GM08714 (cell line): Measurements from ENCODE around the gene CTNNA3.
"Not testable (repeated sequence)": the region's sequence is repeated elsewhere in the genome, so short reads cannot be mapped to it uniquely, and the experiment has no call there.

Experiments
- H3K4me3 ChIP-seq: fragments of 200-500 bp; sonication (Bioruptor generic); 2 replicates; pipeline ENCODE4 v1.5.1; 2014; ENCODE audit warnings: mild to moderate bottlenecking, low read length, inconsistent platforms
- ZNF274 ChIP-seq: IDR thresholded peaks from 2 replicates; pipeline ENCODE4 v1.6.1; 2012; ENCODE audit warnings: mild to moderate bottlenecking, low read depth, low read length

CTNNA3 gene

DNA sequence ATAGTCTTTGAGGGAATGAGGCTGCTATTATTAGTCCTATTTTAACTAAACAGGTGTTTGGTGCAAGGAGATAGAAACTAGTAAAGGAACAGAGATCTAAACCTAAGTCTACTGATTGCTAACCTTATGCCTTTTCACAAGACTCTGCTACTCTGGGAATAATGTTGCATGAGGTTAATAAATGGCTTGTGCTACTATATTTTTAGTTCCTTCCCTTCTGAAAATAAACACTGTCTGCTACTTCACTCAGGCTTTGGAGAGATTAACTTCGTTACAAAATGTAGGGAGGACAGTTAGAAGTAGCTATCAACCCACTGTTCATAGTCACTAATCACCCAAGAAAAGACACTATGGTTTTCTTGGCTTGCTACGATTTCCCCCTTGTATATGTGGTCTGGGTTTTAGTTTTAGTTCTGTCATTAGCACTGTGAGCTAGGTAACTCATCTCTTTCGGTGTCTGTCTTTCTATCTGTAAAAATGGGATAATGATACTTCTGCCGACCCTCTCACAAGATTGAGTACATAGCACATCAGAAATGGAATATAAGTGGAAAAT, 474.0 kb downstream of the CTNNA3 start:
- no peak for TF ChIP-seq ZNF274
- H3K4me3 ChIP-seq: no peak overlapping the region

DNA sequence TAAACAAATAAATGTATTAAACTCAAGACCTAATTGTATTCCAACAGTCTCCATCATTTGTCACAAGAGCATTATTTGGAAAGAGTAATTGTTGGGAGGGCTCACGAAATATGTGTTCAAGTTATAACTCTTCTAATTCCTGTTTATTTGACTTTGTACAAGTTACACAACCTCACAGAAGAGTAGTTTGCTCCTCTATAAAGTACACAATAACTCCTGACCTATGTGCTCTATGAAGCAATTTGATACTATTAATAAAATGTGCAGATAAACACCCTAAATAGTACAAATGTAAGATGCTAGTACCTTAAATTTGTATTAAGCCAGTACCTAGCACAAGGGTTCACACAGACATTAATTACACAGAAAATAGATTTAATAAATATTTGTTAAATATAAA, 484.3 kb downstream of the CTNNA3 start:
- H3K4me3 ChIP-seq: no peak overlapping the region
- no peak for TF ChIP-seq ZNF274

DNA sequence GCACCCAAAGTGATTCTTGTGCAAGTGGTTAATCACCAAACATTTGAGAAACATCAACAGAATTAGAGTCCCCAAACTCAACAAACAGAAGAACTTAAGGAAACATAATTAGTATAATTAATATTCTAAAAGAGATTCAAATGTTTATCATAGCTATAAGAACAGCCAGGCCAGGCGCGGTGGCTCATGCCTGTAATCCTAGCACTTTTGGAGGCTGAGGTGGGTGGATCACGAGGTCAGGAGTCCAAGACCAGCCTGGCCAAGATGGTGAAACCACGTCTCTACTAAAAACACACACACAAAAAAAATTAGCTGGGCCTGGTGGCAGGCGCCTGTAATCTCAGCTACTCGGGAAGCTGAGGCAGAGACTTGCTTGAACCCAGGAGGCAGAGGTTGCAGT, 488.1 kb downstream of the CTNNA3 start:
- H3K4me3 ChIP-seq: not testable (repeated sequence)

DNA sequence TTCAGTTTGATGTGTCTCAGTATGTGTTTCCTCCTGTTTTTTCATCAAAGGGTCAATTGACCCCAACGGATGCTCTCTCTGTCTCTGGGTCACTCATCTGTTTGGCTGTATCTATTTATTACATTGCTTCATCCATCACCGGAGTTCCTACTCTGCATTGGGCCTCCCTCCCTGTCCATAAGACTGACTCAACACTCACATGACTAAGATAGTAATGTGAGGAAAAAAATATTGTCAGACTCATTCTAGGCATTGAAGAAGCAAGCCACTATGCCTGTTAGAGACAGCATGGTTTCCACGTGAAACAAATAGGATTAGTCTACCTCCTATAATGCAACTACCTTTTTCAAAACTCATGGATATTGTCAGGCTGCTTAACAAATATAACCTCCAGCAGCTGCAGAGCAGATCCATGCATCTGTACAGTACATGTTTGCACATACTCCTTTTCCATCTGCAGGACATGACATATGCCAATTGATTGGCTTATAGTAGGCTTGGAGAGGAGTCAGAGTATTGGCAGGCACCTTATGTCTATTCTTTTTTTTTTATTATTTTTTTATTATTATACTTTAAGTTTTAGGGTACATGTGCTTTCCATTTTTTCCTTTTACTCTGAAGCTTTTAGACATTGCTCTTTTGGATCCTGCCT, 495.0 kb downstream of the CTNNA3 start:
- no peak for TF ChIP-seq ZNF274
- no peak overlapping the region for H3K4me3 ChIP-seq

DNA sequence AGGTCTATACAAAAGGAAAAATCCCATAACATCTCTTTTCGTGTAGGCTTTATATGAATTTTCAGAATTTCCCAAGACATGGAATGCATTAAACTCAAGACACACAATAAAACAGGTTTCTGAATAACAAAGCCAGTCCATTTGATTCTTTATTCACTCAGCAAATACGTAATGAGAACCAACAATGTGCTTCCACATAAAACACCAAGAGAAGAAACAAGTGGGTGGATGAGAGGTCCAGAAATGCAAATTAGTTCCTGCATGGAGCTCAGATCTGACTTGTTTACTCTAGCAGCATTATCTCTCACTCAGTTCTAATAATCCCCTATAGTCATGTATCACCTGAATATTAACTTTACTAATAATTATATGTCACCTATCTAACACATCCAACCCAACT, 520.6 kb downstream of the CTNNA3 start:
- no peak overlapping the region for H3K4me3 ChIP-seq
- no peak for TF ChIP-seq ZNF274

DNA sequence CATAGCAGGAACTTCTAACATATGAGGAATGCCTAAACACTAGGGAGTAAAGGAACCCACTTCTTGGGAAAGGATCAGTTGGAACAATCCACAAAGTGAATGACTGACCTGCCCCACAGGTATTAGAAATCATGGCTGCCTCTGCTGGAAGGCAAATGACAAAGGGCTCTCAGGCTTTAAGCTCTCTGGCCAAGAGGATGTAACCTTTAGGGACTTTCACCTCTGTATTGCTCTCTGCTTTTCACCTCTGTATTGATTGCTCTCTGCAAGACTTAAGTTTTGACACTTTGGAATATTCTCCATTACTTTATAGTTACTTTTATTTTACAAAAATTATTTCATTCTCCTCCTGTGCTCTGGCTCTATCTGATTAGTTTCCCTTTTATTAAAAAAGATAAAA, 522.2 kb downstream of the CTNNA3 start:
- no peak for TF ChIP-seq ZNF274
- no peak overlapping the region for H3K4me3 ChIP-seq

DNA sequence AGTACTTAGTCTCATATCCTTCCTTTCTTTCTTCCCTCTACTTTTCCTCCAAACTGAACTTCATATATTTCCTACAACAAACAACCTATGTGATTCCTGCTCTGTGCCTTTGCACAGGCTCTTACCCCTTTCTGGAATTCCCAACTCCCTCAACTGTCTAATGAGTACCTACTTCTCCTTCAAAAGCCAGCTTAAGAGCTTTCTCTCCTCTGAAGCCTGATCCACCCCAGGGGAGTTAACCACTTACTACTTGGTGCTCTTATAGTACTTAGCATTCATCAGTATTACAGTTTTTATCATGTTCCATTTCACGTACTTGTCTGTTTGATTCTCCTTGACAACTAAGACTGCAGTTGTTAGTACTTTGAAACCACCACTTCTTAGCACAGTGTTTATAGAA, 524.0 kb downstream of the CTNNA3 start:
- H3K4me3 ChIP-seq: no peak overlapping the region
- TF ChIP-seq ZNF274: no peak

DNA sequence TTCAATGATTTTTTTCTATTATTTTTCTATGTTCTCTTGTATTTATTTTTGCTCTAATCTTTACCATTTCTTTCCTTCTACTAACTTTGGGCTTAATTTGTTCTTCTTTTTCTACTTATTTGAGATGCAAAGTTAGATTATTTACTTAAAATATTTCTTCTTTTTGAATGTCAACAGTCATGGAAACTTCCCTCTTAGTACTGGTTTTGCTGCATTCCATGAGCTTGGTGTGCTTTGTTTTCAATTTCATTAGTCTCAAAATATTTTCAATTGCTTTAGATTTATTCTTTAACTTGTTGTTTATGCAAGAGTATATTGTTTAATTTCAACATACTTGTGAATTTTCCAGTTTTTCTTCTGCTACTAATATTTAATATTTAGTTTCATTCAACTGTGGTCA, 539.8 kb downstream of the CTNNA3 start:
- no peak overlapping the region for H3K4me3 ChIP-seq
- no peak for TF ChIP-seq ZNF274

DNA sequence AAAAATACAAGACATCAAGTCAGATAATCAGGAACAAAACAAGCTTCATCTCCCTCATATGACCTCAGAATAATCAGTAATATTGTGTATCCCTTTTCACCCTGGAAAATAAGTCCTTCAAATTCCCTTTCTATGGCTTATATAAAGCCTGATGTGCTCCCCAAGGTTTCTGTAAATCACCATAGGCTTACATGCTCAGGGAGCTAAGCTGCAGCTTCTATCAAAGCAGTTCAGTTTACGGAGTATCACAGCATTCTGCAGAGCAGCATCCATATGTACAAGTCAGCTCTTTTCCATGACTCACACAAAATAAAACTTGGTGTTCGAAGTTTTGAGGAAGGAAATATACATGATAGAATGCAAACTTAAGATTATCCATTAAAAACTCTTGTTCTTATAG, 544.5 kb downstream of the CTNNA3 start:
- no peak for TF ChIP-seq ZNF274
- no peak overlapping the region for H3K4me3 ChIP-seq

DNA sequence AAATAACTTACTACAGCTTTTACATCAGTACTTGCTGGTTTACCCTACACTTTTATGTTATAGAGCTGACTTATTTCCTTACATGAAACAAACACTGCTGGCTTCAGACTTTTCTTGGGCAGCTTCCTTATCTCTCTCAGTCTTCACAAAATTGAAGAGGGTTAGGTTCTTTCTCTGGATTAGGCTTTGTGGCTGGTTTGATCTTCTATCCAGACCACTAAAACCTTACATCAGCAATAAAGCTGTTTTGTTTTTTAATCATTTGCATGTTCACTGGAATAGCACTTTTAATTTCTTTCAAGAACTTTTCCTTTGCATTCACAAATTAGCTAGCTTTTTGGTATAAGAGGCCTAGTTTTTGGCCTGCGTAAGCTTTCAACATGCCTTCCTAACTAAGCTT, 551.5 kb downstream of the CTNNA3 start:
- H3K4me3 ChIP-seq: no peak overlapping the region
- TF ChIP-seq ZNF274: no peak

DNA sequence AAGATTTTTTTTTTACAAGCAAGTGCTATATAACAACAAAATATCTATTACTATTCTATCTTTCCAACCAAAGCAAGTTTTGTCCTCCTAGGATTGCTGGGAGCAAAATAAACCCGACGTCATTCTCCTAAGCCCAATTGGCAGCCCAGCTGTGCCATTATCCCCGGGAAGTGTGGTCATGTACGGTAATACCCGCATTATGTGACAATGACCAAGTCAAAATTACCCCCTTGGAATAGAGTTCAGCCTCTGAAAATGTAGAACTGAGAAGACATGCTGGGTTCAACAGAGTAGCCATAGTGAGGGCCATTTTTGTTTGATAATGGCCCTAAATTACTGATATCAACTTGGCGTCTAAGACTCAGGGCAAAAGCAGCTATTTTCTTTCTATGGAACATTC, 554.7 kb downstream of the CTNNA3 start:
- no peak overlapping the region for H3K4me3 ChIP-seq
- TF ChIP-seq ZNF274: no peak

DNA sequence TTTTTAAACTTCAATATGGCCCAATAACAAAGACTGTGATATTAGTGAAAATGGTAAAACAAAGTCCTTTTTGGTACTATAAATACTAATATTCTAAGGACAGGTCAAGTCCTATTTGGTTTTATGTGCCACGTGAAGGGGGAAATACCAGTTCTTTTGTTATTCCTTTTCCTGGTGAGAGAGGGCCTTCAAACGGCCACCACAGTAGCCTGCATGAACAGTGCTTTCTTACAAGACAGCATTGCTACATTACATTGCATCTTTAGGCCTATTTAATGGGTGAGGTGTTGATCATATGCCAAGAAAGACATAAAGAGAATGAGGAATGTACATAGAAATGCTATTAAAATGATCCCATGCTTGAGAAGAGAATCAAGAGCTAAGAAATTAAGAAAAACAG, 555.4 kb downstream of the CTNNA3 start:
- no peak for TF ChIP-seq ZNF274
- H3K4me3 ChIP-seq: no peak overlapping the region

DNA sequence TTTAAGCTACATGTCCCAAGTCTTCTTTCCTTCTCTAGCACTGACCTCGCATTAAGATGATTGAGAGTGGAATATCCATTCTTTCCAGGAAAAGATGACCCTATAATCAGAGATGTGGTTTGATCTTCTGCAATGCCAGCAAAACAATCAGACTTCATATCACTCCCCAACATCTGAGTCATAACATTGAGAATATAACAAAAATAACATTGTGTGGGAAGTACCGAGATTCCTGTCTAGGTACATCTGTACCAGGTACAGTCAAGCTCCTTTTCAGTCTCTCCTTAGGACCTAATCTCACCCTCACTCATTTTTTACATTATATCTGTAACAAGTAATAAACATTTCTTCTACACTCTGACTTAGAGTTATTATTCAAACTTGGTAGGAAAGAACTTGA, 568.6 kb downstream of the CTNNA3 start:
- no peak for TF ChIP-seq ZNF274
- no peak overlapping the region for H3K4me3 ChIP-seq

DNA sequence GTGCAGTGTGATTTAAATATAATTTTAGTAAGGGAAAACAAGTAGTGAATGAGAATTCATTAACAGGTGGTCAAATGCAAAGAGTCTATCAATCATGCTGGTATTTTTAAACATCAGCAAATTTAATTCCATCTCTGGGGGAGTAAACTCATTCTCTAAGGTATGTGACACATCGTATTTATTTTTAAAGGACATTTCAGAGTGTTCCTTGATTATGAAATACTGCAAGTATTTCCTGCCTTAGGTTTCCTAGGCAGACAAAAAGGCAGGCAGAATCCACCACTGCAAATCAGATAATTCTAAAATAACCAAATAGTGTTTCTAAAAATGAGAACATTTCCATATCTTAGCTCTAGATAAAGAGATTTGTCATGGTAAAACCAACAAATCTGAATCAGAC, 576.3 kb downstream of the CTNNA3 start:
- H3K4me3 ChIP-seq: no peak overlapping the region
- TF ChIP-seq ZNF274: no peak

DNA sequence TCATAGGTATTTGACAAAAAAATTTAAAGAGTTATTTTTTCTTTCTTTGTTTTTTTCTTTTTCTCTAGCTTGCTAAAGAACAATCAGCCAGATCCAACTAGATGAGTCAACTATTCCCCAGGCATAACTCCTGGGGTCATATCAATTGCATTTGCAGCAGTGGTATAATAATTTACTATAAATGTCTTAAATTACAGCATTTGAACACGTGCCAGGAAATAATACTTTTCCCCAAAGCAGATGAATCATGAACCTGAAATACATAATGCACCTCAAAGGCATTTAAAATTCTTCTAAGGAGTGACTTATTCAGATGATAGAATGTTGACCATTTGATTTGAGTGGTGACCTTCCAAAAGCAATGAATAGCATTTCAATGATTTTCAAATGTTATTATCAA, 580.0 kb downstream of the CTNNA3 start:
- no peak for TF ChIP-seq ZNF274
- no peak overlapping the region for H3K4me3 ChIP-seq

DNA sequence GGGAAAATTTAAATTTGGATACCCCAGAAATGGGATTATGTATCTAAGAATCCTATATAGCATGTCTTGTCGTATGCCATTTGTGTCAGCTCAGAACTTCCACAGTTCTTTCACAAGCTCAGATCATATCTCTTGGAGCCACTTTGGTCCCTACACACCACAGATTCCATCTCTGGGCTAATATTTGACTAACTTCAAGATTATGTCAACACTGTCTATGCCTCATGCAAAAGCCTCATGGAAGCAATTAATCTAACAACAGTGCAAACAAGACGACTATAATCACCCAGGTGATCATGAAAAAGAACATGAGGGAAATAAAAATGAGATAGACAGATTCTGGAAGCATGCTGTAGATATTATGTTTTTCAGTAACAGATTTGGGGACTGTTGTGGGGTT, 581.0 kb downstream of the CTNNA3 start:
- H3K4me3 ChIP-seq: no peak overlapping the region
- TF ChIP-seq ZNF274: no peak
